ENCODE results near the gene HHAT.
"Not testable (repeated sequence)": the region's sequence is repeated elsewhere in the genome, so short reads cannot be mapped to it uniquely, and the experiment has no call there.

Gene HHAT

DNA sequence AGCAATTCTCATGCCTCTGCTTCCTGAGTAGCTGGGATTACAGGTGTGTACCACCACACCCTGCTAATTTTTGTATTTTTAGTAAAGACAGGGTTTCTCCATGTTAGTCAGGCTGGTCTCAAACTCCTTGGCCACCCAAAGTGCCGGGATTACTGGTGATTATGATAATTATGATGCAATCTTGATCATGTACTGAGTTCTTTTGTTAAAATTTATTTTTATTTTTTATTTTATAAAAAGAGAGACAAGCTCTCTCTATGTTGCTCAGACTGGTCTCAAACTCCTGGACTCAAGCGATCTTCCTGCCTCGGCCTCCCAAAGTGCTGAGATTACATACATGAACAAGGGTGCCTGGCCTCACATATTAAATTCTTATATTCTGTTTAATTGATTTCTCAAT, 25.6 kb downstream of the HHAT start:
- not testable (repeated sequence) for DNase-seq (ENCODE audit: low read depth in 2 of 2, low spot score in 1 of 2)

DNA sequence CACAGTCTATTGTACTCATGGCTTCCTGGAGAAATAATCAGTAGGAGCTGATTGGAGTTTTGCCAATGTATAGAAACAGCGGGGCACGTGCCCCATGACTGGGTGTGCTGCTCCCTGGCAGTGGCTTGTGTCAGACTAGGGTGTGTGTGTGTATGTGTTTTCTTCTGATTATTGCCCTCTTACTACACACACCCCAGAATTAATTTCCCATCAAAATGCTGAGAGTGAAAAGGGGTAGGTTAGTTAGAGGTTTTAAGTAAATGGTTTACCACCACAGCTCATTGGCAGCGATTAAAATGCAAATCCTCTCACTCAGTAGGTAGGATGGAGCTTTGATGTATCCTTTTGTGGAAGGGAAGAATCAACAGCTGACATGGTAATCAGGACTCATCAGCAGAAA, 29.9 kb downstream of the HHAT start:
- no peak for DNase-seq (ENCODE audit: low read depth in 2 of 2, low spot score in 1 of 2)

DNA sequence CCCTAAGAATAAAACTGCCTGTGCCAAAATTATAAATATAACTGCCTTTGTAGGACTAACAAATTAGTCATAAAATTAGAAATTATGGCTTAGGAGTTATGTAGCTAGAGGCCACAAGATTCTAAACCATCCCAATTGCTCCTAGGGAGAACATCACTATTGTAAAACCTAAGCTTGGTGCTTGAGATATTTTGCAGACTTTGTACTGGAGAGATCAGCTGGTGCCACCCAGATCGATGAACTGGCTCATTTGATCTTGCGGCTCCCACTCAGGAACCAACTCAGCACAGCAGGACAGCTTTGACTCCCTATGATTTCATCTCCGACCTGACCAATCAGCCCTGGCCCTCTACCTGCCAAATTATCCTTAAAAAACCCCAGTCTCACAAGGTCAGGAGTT, 30.6 kb downstream of the HHAT start:
- no peak for DNase-seq (ENCODE audit: low read depth in 2 of 2, low spot score in 1 of 2)

DNA sequence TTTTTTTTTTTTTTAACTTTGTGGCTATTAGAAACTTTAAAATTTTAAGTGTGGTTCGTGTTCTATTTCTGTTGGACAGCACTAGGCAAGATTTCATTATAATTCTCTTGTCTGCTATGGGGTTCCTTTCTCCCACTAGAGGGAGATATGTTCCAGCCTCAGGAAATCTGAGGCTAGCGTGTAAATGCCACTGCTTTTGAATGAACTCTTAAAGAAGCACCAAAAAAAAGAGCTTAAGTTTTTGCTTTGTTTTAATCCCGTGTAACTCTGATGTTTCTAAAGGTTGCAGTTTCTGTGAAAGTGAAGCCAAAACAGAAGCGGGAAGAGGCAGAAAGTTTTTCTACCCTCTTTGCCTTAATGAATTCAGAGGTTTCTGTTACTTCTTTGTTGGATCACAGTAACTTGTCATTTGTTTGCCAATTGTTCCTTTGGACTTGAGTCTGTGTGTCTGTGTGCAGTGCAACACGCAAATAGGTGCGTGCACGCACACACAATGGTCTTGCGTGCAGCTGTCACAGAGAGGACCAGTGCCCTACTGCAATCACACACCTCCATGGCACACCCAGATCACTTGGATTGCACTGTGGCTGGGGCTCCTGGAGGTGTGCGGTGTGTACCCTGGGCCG, 32.3 kb downstream of the HHAT start:
- DNase-seq (ENCODE audit: low read depth in 2 of 2, low spot score in 1 of 2), result no peak

DNA sequence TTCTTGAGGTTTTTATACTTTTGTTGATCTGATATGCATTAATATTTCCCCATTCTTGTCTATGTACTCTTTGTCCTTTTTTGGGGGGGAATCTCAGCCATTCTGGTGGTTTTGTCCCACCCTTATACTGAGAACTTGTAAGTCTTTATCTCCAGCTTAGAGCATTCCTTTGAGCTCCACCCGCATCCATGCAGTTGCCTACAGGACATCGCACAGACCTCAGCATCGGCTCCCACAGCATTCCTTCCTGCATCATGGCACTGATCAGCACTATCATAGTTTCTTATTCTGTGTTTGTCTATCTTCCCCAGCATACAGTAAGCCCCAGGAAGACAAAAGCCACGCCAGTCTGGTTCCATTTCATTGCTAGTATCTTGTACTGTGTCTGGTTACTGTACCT, 33.0 kb downstream of the HHAT start:
- no peak for DNase-seq (ENCODE audit: low read depth in 2 of 2, low spot score in 1 of 2)

DNA sequence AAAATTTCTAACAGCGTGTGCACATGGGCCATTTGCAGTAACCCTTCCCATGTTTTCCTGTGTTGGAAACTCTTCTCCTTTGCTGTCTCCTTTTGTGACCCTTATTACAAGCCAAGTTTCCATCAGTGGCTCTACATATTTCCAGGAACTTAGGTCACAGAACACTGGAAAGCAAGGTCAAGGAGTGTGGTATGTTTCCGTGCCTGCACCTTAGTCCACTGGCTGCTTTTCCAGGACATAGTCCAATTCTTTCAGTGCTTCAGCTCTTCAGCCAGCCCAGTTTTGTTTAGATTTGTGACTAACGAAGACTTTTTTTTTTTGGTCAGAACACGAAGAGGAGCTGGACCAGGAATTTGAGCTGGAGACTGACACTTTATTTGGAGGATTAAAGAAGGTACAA, 33.8 kb downstream of the HHAT start:
- no peak for DNase-seq (ENCODE audit: low read depth in 2 of 2, low spot score in 1 of 2)

DNA sequence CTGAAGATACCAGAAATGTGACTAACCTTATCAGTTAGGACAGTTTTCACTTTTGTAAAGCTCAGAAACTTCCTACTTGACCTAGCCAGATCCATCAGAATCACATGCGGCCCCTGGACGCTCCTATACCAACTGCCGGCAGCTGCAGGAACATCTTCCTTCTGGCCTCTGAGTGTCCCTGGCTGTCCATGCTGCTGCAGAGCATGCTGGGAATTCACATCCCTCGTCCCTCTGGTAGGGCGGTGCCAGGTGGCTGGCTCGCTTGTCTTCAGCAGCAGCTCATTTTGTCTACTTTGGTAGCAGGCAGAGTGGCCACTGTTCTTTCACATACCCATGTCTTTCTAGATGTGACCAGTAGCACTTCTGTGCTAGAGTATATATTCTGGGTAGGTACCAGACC, 34.4 kb downstream of the HHAT start:
- DNase-seq (ENCODE audit: low read depth in 2 of 2, low spot score in 1 of 2), result no peak

DNA sequence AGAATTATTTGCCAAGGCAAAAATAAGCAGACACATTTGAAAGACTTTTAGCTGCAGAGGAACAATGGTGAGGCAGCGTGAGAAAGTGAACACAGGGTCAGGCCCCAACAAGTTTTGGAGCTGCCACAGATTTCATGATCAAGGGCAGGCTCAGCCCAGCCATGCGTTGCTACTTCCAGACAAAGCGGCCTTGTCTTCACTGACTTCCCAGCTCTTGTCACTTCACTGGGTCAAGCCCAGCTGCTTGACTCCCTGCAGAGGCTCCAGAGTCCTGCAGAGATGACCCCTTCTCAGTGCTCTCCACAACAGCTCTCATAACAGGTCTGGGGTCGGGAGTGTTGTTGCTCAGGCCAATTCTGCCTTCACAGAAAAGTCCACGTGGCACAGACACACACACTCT, 35.8 kb downstream of the HHAT start:
- no peak for DNase-seq (ENCODE audit: low read depth in 2 of 2, low spot score in 1 of 2)

DNA sequence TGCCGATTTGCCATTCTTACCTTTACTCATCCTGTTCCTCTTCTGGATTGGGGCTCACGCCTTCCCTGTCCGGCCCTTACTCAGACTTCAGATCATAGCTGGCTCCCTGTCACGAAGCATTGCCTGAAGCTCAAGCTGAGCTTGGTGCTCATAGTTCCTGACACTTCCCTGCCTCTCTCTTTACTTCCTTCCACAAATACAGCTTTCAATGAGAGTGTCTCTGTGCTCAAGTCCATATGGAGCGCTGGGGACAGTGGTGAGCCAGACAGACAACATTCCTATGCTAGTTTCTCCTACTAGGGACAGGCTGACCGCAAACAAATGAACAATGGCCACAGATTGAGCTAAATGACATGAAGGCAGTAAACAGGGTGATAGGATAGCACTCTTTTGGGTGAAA, 38.1 kb downstream of the HHAT start:
- DNase-seq (ENCODE audit: low read depth in 2 of 2, low spot score in 1 of 2), result no peak

DNA sequence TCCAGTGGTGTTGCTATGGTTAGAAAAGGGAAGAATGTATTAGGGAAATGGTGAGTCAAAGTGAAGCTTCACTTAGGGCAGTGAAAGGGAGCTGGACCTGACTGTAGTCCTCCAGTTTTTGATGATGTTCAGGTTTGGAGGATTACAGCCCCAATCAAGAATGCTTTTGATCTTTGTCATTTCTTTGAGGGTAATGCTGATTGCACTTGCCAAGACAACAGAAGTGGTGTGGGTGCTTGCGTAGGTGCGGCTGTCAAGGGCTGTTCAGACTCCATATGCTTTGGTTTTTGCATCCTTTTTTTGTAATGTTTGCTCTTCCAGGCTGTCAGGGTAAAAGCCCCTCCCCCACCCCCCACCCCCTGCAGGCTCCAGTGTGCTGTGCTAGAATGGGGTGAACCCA, 38.9 kb downstream of the HHAT start:
- DNase-seq (ENCODE audit: low read depth in 2 of 2, low spot score in 1 of 2), result no peak

DNA sequence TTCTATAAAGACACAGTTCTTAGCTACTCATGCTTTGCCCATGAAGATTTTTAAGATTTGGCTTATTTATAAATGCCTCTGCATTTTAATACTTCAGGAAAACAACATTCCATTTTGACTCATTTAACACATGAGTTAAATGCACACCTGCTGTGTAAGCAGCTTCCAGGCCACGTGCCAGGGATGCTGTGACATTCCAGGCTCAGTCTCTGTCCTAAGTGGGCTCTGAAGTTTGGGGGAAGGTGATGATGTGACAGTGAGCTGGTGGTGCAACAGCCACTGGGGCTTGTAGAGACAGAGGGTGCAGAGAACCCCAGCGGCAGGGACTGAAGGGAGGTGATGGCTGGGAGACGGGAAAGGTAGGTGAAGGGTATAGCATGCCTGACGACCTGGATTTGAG, 40.7 kb downstream of the HHAT start:
- no peak for DNase-seq (ENCODE audit: low read depth in 2 of 2, low spot score in 1 of 2)

DNA sequence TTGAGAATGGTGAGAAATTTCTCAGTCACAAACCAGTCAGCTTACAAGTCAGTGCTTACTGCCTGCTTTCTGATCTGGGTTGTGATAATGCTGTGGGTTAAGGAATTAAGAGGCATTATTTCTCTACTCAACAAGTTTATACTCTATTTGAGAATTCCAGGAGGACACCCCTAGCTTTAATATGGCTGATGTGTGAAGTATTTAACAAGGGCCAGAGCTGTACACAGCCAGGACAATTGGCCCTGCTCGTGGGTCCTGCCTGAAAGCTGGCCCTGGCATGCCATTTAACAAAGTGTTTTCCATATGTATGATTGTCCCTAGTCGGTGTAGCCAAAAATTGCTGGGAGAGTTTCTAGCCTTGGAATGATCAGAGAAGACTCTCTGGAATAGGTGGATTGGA, 43.2 kb downstream of the HHAT start:
- DNase-seq (ENCODE audit: low read depth in 2 of 2, low spot score in 1 of 2), result no peak

DNA sequence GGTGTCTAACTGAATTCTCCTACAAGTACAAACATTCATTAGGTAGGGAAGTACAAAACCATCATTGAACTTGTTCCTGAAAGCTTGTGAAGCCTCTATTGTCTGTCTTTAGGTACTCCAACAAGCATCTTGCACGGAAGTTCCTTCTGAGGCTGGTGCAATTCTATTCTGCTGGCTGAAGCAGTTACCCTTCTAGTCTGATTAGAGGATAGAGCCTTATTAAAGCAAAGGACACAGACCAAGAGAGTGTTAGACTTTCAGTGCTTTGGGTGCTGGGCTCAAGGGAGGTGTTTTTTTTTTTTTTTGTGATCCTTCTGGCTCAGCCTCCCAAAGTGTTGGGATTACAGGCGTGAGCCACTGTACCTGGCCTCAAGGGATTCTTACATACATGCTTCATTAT, 43.8 kb downstream of the HHAT start:
- DNase-seq (ENCODE audit: low read depth in 2 of 2, low spot score in 1 of 2), result no peak

DNA sequence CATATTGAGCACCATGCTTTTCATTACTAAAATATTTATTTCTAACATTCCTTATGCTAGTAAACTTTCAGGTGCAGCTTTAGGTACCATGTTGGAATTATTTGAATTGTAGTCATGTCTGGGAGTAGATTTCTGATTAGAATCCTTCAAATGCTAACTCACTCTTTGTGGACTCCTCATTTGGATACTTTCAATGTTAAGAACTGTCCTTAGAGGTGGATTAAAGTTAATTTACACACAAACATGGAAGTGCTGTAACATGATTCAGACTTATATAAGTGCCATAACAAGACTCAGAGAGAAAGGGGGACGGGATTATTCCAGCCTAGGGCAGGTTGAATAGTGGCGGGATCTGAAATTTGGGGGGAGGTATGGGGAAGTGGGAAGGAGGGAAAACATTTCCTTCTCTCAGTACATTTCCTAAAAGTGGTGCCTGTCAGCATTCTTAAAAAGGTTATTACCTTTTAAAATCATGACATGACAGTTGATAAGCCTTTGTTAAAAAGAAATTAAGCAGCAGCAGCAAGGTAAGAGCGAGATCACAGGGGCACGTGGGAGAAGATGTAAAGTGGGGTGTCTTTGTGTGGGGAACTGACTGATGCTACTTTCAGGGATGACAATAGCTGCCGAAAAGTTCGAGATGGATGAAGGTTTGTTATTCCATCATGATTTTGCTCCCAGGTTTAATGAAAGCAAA, 44.4 kb downstream of the HHAT start:
- DNase-seq (ENCODE audit: low read depth in 2 of 2, low spot score in 1 of 2), result no peak

DNA sequence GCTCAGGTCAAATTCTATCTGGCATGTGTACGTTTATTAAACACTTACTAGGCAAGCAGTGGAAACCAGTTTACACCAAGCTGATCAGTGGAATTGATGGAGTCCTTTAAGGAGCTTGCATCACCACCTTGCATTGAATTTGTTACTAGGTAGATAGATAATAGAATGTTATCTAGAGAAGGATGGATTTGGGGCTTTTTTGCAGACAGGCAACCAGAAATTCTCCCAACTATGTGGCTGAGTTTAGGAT, 44.9 kb downstream of the HHAT start:
- DNase-seq (ENCODE audit: low read depth in 2 of 2, low spot score in 1 of 2), result no peak

DNA sequence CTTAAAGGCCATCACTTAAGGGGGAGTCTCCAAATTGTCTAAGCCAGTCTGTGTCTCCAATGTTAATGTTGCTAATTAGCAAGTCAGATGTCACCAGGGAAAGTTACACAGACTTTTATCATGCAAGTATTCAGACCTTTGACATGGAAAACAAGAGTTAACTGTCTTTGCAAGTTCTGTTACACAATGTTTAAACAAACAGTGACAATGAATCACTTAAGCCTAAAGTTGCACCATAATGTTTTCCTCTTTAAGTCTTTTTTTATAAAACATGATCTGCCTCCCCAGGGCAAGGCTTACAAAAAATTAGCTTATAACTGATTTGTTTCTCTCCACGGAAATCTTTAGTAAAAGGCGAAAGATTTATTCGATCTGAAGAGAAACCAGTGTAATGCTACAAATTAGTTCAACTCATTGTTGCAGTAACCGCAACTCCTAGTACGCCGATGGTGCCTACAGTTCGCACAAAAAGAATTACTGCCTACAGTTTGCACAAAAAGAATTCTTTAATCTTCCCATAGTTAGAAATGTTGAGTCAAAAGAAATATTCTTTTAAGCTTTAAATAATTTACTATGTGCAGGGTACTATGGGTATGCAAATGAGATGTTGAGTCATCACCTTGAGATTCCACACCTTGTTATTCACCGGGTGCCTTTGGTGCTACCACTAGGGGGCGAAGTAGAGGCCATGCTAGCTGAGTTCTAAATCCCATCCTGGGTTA, 45.3 kb downstream of the HHAT start:
- DNase-seq (ENCODE audit: low read depth in 2 of 2, low spot score in 1 of 2), result peak in 1 of 2 donors; percentile 8

DNA sequence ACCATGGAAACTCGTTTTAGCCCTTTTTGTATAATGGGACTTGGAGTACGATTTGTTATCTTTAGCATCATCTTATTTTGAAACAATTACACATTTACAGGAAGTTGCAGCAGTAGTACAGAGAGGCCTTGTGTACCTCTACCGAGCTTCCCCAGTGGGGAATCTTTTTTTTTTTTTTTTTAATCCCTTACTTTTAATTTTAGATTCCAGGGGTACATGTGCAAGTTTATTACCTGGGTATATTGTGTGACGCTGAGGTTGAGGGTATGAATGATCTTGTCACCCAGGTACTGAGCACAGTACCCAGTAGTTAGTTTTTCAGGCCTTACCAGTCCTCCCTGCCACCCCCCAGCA, 45.9 kb downstream of the HHAT start:
- no peak for DNase-seq (ENCODE audit: low read depth in 2 of 2, low spot score in 1 of 2)

DNA sequence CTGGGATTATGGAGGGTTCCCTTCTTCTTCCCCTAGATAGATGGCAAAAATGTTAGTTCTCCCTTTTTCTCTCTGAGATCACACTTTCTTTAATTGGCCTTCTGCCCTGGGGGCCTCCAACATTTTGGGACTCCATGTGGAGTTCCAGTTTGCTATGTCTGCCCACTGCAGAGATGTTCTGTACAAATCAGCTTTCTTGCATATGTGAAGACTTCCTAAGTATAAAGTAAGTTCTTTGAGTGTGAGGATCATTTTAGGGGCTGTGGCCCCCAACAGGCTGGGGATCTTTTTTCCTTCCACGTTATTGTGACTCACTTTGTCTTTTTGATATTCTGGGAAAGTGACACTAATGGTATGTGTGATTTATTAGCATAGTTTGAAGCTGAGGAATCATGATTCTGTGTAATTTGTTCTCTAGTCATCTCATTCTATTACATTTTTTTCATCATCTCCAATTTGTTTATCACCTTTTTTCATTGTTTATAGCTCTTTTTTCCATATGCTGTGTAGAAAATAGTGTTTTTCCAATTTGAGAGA, 48.2 kb downstream of the HHAT start:
- no peak for DNase-seq (ENCODE audit: low read depth in 2 of 2, low spot score in 1 of 2)

DNA sequence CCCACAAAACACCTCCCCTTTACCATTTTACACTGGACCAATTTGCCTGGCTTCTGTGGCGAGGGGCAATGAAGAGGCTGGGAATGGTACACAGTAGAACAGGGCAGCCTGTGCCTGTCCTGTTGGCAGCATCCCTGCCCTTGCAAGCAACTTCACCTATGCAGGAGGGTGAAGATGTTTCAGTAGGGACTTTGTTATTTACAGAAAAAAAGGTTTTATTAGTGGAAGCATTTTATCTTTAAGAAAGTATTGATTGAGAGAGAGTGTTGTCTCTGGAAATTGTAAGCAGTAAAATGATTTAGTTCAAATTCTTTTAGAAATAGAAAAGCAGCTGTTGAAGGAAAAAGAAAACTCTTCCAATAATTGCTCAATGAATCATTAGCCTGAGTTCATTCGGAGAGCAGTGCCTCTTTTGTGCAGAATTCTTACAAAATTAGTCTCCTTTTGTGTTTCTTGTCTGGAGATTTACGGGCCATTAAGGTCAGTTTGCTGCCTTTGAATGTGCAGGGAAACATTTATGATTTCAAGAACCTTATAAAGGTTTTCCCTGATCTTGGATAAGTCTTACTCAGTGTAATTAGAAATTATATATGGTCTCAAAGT, 49.1 kb downstream of the HHAT start:
- DNase-seq (ENCODE audit: low read depth in 2 of 2, low spot score in 1 of 2), result no peak

DNA sequence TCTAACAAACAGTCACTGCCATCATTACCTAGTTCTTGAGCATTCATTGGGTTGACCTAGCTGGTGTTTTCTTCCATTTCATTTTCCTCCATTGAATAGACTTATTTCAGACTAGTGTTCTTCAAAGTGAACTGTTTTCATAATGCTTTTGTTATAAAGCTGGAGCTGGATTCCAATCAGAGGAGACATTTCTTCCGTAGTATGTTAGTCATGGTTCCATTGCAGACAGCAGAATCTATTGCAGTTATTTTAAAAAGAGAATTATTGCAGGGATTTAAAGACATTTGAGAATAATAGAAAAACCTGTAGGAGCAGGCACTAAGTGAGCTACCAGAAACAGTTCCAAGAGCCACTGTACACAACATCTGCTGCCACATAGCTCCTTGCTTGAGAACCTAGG, 50.0 kb downstream of the HHAT start:
- no peak for DNase-seq (ENCODE audit: low read depth in 2 of 2, low spot score in 1 of 2)

DNA sequence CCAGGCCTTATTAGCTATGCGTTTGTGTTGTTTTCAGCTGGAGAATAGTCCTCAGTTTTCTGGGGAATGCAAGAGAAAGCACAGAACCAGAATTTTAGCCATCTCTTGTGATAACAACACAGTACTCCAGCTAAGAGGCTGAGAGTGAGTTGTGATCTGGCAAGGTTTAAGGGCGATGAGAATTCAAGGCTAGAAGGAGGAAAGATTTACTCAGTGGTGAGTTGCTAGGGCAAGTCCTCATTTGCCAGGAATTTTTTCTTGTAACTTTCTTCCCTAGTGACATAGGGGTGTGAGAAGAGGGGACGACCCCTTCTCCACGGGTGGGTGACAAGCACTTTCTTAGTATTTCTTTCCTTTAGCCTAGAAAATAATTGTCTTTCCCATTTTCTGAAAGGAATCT, 53.2 kb downstream of the HHAT start:
- no peak for DNase-seq (ENCODE audit: low read depth in 2 of 2, low spot score in 1 of 2)

DNA sequence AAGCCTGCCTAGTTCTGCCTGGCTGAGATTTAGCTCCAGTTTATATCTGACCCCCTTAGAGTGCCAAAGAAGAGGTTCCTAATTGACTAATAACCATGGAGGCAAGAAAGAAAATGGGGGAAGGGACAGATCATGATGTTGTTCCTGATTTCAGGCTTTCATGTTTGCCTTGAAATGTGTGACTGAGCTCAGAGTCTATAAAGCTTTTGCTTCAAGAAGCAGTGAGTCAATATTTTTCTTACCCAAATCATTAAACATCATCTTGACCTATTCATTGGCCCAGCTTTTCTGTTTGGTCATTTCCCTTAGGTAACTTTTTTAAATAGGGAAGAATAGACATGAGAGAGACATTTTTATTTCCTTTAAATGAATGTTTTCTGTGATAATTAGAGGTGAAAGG, 55.9 kb downstream of the HHAT start:
- DNase-seq (ENCODE audit: low read depth in 2 of 2, low spot score in 1 of 2), result no peak

All from stimulated activated CD8-positive, alpha-beta memory T cell treated with anti-CD3 and anti-CD28 coated beads, Interleukin-4, amount 100 ng/mL, for 1 hour (primary cell).